Fibroblast of lung (primary cell): ENCODE data around the gene WTIP. TPM values are rescaled to one million over a fixed set of nuclear protein-coding genes. Genes with fewer than 3 reads are reported as not detected.
"Not testable (repeated sequence)": the region's sequence is repeated elsewhere in the genome, so short reads cannot be mapped to it uniquely, and the experiment has no call there.

Experiments
- DNase-seq, 2 donors: peaks; one replicate each; pipeline versions ENCODE4 v3.0.0 to v3.0.0-alpha.2; 2010; ENCODE audit warnings: low read depth in 2 of 2
- H2AFZ ChIP-seq: 2 replicates; pipeline ENCODE4 v1.5.1; 2012; ENCODE audit warnings: low read length, control low read depth, inconsistent platforms
- H3K27ac ChIP-seq: 2 replicates; pipeline ENCODE4 v1.5.1; 2011; ENCODE audit warnings: low read length, control low read depth; ENCODE audit not compliant: insufficient read depth
- H3K27me3 ChIP-seq: 2 replicates; pipeline ENCODE4 v1.5.1; 2011; ENCODE audit warnings: mild to moderate bottlenecking, low read length; ENCODE audit not compliant: control insufficient read depth, insufficient read depth
- H3K36me3 ChIP-seq: 2 replicates; pipeline ENCODE4 v1.5.1; 2011; ENCODE audit warnings: low read length; ENCODE audit not compliant: control insufficient read depth, insufficient read depth
- H3K4me1 ChIP-seq: 2 replicates; pipeline ENCODE4 v1.5.1; 2011; ENCODE audit warnings: low read length; ENCODE audit not compliant: control insufficient read depth, insufficient read depth; ENCODE audit errors: extremely low read depth
- H3K4me2 ChIP-seq: 2 replicates; pipeline ENCODE4 v1.5.1; 2011; ENCODE audit warnings: low read length, control low read depth; ENCODE audit not compliant: insufficient read depth; ENCODE audit errors: extremely low read depth
- H3K4me3 ChIP-seq, 4 experiments: fragments of 200-600 bp in 1 of 4; sonication (generic) in 1 of 4; replicated peaks in 1 of 4; 2 replicates each; pipeline ENCODE4 v1.5.1; 2011 to 2016; ENCODE audit warnings: low read length in 4 of 4, low read depth in 3 of 4, mild to moderate bottlenecking in 3 of 4, control low read depth in 2 of 4, inconsistent platforms in 1 of 4, mixed read lengths in 1 of 4; ENCODE audit not compliant: insufficient read depth in 1 of 4; ENCODE audit errors: control extremely low read depth in 1 of 4
- H3K79me2 ChIP-seq: 2 replicates; pipeline ENCODE4 v1.5.1; 2012; ENCODE audit warnings: mild to moderate bottlenecking, low read length, inconsistent platforms; ENCODE audit not compliant: control insufficient read depth, insufficient read depth
- H3K9ac ChIP-seq: 2 replicates; pipeline ENCODE4 v1.5.1; 2011; ENCODE audit warnings: mild to moderate bottlenecking, low read length, control low read depth; ENCODE audit not compliant: insufficient read depth
- H3K9me3 ChIP-seq: 2 replicates; pipeline ENCODE4 v1.5.1; 2012; ENCODE audit warnings: low read depth, low read length; ENCODE audit not compliant: control insufficient read depth, insufficient read depth
- H4K20me1 ChIP-seq: 2 replicates; pipeline ENCODE4 v1.5.1; 2011; ENCODE audit warnings: low read length; ENCODE audit not compliant: control insufficient read depth, insufficient read depth; ENCODE audit errors: extremely low read depth
- EZH2 ChIP-seq: IDR thresholded peaks from 2 replicates; pipeline ENCODE4 v1.5.1; 2012; ENCODE audit warnings: low read length, control low read depth, mild to moderate bottlenecking; ENCODE audit errors: missing control alignments
- polyA plus RNA-seq, 2 donors: library from polyadenylated mRNA; depleted of rRNA in 1 of 2; stranded (reverse) in 1 of 2; unstranded in 1 of 2; fragments of >200 nt; gene quantifications; 2 replicates each; pipeline ENCODE4 v1.2.1, GENCODE V29; 2011 to 2012; ENCODE audit warnings: missing spikeins in 1 of 2
- total RNA-seq: library from RNA; depleted of rRNA; stranded (reverse); fragments of >200 nt; gene quantifications from 2 replicates; pipeline ENCODE4 v1.2.1, GENCODE V29; 2014
- TF ChIP-seq, protein P1 (sequence below), 2 donors: IDR thresholded peaks in 1 of 2; conservative IDR thresholded peaks in 1 of 2; 1 replicate in 1 of 2; 2 replicates in 1 of 2; pipeline ENCODE4 v1.5.1; 2011 to 2012; ENCODE audit warnings: low read length in 2 of 2, control low read depth in 1 of 2, inconsistent platforms in 1 of 2, low read depth in 1 of 2, mild to moderate bottlenecking in 1 of 2

WTIP gene
- total and polyA plus RNA-seq, 2 donors (not counting 1 experiment from before 2014, with no cell fraction given): 18.4 to 49.0 TPM

DNA sequence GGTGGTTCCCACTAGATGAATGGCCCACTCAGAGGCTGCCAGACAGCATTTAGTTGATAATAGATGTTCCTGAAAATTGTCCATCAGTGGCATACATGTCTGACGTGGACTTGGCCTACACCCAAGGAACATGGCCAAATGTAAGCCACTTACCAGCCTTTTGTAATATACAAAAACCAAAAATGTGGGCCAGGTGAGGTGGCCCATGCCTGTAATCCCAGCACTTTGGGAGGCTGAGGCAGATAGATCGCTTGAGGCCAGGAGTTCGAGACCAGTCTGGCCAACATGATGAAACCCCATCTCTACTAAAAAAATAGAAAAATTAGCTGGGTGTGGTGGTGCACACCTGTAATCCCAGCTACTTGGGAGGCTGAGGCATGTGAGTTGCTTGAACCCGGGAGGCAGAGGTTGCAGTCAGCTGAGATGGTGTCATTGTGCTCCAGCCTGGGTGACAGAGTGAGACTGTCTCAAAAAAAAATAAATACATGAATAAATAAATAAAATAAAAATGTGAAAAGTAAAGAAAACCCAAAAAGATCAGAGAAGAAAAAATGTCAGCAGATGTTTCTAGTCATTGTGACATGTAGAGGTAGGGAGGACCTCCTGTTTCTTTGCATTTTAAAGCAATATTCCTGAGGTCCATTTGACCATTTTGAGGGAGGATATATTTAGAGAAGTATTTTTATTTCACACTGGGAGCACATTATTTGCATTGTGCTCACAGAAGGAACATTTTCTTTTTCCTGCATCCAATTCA is 7.1 kb upstream of the WTIP start:
- no peaks in the 10 kb centered on the region for H3K27me3 ChIP-seq
- H3K4me3 ChIP-seq: no peak overlapping the region
- H3K27ac ChIP-seq: no peak overlapping the region
- peaks cover 11% of the 10 kb centered on the region for H3K4me1 ChIP-seq
- no peaks in the 10 kb centered on the region for H3K9me3 ChIP-seq
- H3K9ac ChIP-seq: no peak overlapping the region
- TF ChIP-seq, protein P1, sequence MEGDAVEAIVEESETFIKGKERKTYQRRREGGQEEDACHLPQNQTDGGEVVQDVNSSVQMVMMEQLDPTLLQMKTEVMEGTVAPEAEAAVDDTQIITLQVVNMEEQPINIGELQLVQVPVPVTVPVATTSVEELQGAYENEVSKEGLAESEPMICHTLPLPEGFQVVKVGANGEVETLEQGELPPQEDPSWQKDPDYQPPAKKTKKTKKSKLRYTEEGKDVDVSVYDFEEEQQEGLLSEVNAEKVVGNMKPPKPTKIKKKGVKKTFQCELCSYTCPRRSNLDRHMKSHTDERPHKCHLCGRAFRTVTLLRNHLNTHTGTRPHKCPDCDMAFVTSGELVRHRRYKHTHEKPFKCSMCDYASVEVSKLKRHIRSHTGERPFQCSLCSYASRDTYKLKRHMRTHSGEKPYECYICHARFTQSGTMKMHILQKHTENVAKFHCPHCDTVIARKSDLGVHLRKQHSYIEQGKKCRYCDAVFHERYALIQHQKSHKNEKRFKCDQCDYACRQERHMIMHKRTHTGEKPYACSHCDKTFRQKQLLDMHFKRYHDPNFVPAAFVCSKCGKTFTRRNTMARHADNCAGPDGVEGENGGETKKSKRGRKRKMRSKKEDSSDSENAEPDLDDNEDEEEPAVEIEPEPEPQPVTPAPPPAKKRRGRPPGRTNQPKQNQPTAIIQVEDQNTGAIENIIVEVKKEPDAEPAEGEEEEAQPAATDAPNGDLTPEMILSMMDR (conservative IDR thresholded peaks at IDR 0.05 in 1 of 2, IDR thresholded peaks at IDR 0.05 in 1 of 2; ENCODE audit: low read depth in 1 of 2, low read length in 2 of 2): no peak
- TF ChIP-seq EZH2: no peak
- H3K4me2 ChIP-seq: no peak overlapping the region
- no peak overlapping the region for H2AFZ ChIP-seq
- no peaks in the 10 kb centered on the region for H4K20me1 ChIP-seq
- DNase-seq: peak in 1 of 2 donors; percentile 7
- peaks cover 7% of the 10 kb centered on the region for H3K36me3 ChIP-seq
- no peaks in the 10 kb centered on the region for H3K79me2 ChIP-seq

DNA sequence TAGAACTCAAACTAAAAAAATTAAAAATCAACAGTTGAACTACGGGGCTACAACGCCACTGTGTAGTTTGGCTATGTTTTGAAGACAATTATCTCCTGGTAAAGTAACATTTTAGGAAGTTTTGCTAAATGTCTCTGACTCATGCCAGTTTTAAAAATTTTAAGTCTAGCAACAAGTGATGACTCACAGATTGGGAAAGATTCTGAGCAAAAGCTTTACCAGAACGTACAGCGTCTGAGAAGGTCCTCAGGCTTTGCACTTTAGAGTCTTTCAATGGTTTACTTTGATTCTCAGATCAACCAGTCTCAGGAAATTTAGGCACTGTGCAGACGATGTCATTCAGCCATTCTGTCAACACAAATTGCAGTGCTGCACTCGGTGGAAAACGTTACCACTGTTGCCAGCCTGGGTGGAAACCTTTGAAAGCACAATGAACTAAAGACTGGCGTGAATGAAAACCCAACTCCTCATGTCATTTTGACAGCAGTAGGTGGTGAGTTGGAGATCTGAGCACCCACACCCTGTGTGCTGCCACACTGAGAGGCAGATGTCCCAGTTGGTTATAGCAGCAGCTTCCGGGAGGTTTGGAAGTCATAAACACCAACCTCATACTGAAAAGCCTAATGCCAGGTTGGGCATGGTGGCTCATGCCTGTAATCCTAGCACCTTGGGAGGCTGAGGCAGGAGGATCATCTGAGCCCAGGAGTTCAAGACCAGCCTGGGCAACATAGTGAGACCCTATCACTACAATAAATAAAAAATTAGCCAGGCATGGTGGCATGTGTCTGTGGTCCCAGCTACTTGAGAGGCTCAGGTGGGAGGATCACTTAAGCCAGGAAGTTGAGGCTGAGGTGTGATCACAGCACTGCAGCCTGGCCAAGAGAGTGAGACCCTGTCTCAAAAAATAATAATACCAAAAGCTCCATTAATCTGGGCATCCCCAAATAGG is 6.3 kb upstream of the WTIP start:
- Histone ChIP-seq H2AFZ (no peak overlapping the region), H3K27ac (peak overlapping the region; percentile 40), H3K27me3 (no peaks in the 10 kb centered on the region), H3K9me3 (no peaks in the 10 kb centered on the region), H3K36me3 (peaks cover 7% of the 10 kb centered on the region), H3K4me3 (no peak overlapping the region), H3K4me1 (peaks cover 11% of the 10 kb centered on the region), H3K9ac (no peak overlapping the region), H4K20me1 (no peaks in the 10 kb centered on the region), H3K4me2 (peak overlapping the region; percentile 28), H3K79me2 (no peaks in the 10 kb centered on the region)
- DNase-seq: peak; percentile 83 to 92
- TF ChIP-seq EZH2: no peak
- TF ChIP-seq, protein P1 (conservative IDR thresholded peaks at IDR 0.05 in 1 of 2, IDR thresholded peaks at IDR 0.05 in 1 of 2; ENCODE audit: low read depth in 1 of 2, low read length in 2 of 2): no peak

DNA sequence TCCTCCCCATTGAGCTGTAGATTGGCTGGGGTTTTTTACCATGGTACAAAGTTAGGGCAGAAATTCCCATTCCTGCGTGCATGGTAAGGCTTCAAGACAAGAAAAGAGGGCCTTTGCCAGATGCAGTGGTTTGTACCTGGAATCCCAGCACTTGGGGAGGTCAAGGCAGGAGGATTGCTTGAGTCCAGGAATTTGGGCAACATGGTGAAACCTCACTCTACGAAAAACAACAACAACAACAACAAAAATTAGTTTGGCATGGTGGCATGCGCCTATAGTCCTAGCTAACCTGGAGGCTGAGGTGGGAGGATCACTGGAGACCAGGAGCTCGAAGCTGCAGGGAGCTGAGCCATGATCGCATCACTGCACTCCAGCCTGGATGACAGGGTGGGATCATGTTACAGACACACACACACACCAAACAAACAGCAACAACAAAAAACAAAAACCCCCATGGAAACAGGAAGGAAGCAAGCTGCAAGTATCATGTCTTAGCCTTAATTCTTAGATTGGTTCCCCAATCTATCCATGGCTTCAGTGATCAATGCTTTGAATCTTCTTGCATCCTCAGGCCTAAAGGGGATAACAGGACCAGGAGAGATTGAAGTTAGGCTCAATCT is 5.5 kb upstream of the WTIP start:
- H4K20me1 ChIP-seq: no peaks in the 10 kb centered on the region
- no peak overlapping the region for H3K27ac ChIP-seq
- TF ChIP-seq, protein P1 (conservative IDR thresholded peaks at IDR 0.05 in 1 of 2, IDR thresholded peaks at IDR 0.05 in 1 of 2; ENCODE audit: low read depth in 1 of 2, low read length in 2 of 2): no peak
- no peak for TF ChIP-seq EZH2
- H3K9ac ChIP-seq: no peak overlapping the region
- no peak for DNase-seq
- H3K79me2 ChIP-seq: no peaks in the 10 kb centered on the region
- no peak overlapping the region for H2AFZ ChIP-seq
- H3K4me1 ChIP-seq: peaks cover 11% of the 10 kb centered on the region
- no peaks in the 10 kb centered on the region for H3K9me3 ChIP-seq
- H3K4me3 ChIP-seq: no peak overlapping the region
- H3K27me3 ChIP-seq: no peaks in the 10 kb centered on the region
- peaks cover 7% of the 10 kb centered on the region for H3K36me3 ChIP-seq
- H3K4me2 ChIP-seq: no peak overlapping the region

DNA sequence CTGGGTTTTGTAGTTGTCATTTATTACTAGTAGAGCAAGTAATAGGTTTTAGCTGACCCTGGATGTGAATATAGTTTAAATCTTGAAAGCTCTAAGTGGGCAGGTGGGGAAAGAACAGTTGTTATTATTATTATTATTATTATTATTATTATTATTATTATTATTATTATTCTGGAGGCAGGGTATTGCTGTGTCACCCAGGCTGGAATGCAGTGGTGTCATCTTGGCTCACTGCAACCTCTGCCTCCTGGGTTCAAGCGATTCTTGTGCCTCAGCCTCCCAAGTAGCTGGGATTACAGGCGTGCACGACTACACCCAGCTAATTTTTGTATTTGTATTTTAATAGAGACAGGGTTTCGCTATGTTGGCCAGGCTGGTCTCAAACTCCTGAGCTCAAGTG is 3.1 kb upstream of the WTIP start:
- not testable (repeated sequence) for H3K4me2 ChIP-seq, H3K36me3 ChIP-seq, H2AFZ ChIP-seq, DNase-seq, H4K20me1 ChIP-seq, H3K27ac ChIP-seq, H3K4me3 ChIP-seq, H3K27me3 ChIP-seq, H3K9ac ChIP-seq, H3K9me3 ChIP-seq
- H3K4me1 ChIP-seq: peaks cover 11% of the 10 kb centered on the region
- H3K79me2 ChIP-seq: peaks cover 10% of the 10 kb centered on the region
